Measurements from ENCODE around the gene OSR1. TPM values are rescaled to one million over a fixed set of nuclear protein-coding genes. Genes with fewer than 3 reads are reported as not detected.
"Not testable (repeated sequence)": the region's sequence is repeated elsewhere in the genome, so short reads cannot be mapped to it uniquely, and the experiment has no call there.

OSR1 gene
- total RNA-seq, 1 experiment from 2014 or later, result 6.9 TPM

GRCh38 chr2:19312949-19313348 lies 45.5 kb downstream of the OSR1 start:
- H3K9me2 ChIP-seq (ENCODE audit: insufficient read depth), result no peaks in the 10 kb centered on the region
- no peaks in the 10 kb centered on the region for H3K27me3 ChIP-seq (ENCODE audit: insufficient read depth, low read depth)
- H4K20me1 ChIP-seq (ENCODE audit: insufficient read depth), result no peaks in the 10 kb centered on the region
- H2AFZ ChIP-seq, result no peak overlapping the region
- H3K4me1 ChIP-seq (replicated peaks; ENCODE audit: insufficient read depth), result no peaks in the 10 kb centered on the region
- ChIA-PET POLR2A (ENCODE audit: unreplicated experiment) (no interaction called here), CTCF (no interaction called here)
- H3K4me2 ChIP-seq, result no peak overlapping the region
- no peaks in the 10 kb centered on the region for H3F3A ChIP-seq (ENCODE audit: insufficient read depth, low read depth)
- intact Hi-C loops (cut with micrococcal nuclease; ENCODE audit: unreplicated experiment), result no loop called here
- BruUV-seq (replicated peaks), result no TSS peak
- H3K79me2 ChIP-seq (ENCODE audit: low read depth), result no peaks in the 10 kb centered on the region
- H3K4me3 ChIP-seq, result no peak overlapping the region
- no peak overlapping the region for H3K27ac ChIP-seq
- H3K9me3 ChIP-seq (ENCODE audit: insufficient read depth, low read depth), result peaks cover 13% of the 10 kb centered on the region; the same call in 1 of the 2 replicates
- no peak for DNase-seq
- TF ChIP-seq EZH2 (IDR thresholded peaks at IDR 0.05; ENCODE audit: low read depth), result no peak
- TF ChIP-seq CTCF (conservative IDR thresholded peaks at IDR 0.05), result 0 out of 2 replicates have a peak, but pooled peaks have one; percentile 22
- no peaks in the 10 kb centered on the region for H3K36me3 ChIP-seq (ENCODE audit: low read depth)

- H4K20me1 ChIP-seq (ENCODE audit: insufficient read depth); H3K36me3 ChIP-seq (ENCODE audit: low read depth); CTCF ChIA-PET; intact Hi-C loops (cut with micrococcal nuclease; ENCODE audit: unreplicated experiment); H3F3A ChIP-seq (ENCODE audit: insufficient read depth, low read depth); H3K27me3 ChIP-seq (ENCODE audit: insufficient read depth, low read depth); H3K9me2 ChIP-seq (ENCODE audit: insufficient read depth); POLR2A ChIA-PET (ENCODE audit: unreplicated experiment); H3K79me2 ChIP-seq (ENCODE audit: low read depth): not testable (repeated sequence)
- Histone ChIP-seq H2AFZ (peak overlapping the region; percentile 82; the same call in 1 of the 2 replicates), H3K4me3 (peak overlapping the region; percentile 62; the same call in 1 of the 2 replicates), H3K4me2 (peak overlapping the region; percentile 76), H3K4me1 (replicated peaks; ENCODE audit: insufficient read depth) (peaks cover 16% of the 10 kb centered on the region), H3K27ac (peak overlapping the region; percentile 54; the same call in 1 of the 2 replicates), H3K9me3 (ENCODE audit: insufficient read depth, low read depth) (peaks cover 16% of the 10 kb centered on the region; the same call in 1 of the 2 replicates)
- DNase-seq, result peak in 1 of 2 experiments; percentile 34
- BruUV-seq (replicated peaks), result TSS peak; percentile 47
These were observed 52.4 kb downstream of the OSR1 start for GRCh38 chr2:19306065-19306464.

GRCh38 chr2:19305400-19306055 lies 52.9 kb downstream of the OSR1 start:
- BruUV-seq (replicated peaks); CTCF ChIA-PET; intact Hi-C loops (cut with micrococcal nuclease; ENCODE audit: unreplicated experiment); H3K27me3 ChIP-seq (ENCODE audit: insufficient read depth, low read depth); H3K79me2 ChIP-seq (ENCODE audit: low read depth); H3K36me3 ChIP-seq (ENCODE audit: low read depth); POLR2A ChIA-PET (ENCODE audit: unreplicated experiment); H3F3A ChIP-seq (ENCODE audit: insufficient read depth, low read depth); H3K9me2 ChIP-seq (ENCODE audit: insufficient read depth); H4K20me1 ChIP-seq (ENCODE audit: insufficient read depth): not testable (repeated sequence)
- Histone ChIP-seq H3K4me3 (peak overlapping the region; percentile 62), H3K4me1 (replicated peaks; ENCODE audit: insufficient read depth) (peaks cover 16% of the 10 kb centered on the region), H3K4me2 (peak overlapping the region; percentile 76), H2AFZ (peak overlapping the region; percentile 82), H3K27ac (peak overlapping the region; percentile 54), H3K9me3 (ENCODE audit: insufficient read depth, low read depth) (peaks cover 16% of the 10 kb centered on the region; the same call in 1 of the 2 replicates)
- peak; percentile 1 to 51 for DNase-seq

GRCh38 chr2:19301706-19302105 lies 56.7 kb downstream of the OSR1 start:
- Histone ChIP-seq H3K9me2 (ENCODE audit: insufficient read depth) (0 out of 2 replicates have a peak, but pooled peaks cover 4% of the 10 kb centered on the region), H4K20me1 (ENCODE audit: insufficient read depth) (no peaks in the 10 kb centered on the region), H3K4me2 (no peak overlapping the region), H3K36me3 (ENCODE audit: low read depth) (peaks cover 7% of the 10 kb centered on the region), H3K4me3 (no peak overlapping the region), H2AFZ (no peak overlapping the region), H3K27ac (no peak overlapping the region), H3K4me1 (replicated peaks; ENCODE audit: insufficient read depth) (peaks cover 16% of the 10 kb centered on the region), H3K9me3 (ENCODE audit: insufficient read depth, low read depth) (peaks cover 14% of the 10 kb centered on the region; the same call in 1 of the 2 replicates), H3K27me3 (ENCODE audit: insufficient read depth, low read depth) (no peaks in the 10 kb centered on the region), H3F3A (ENCODE audit: insufficient read depth, low read depth) (peaks cover 10% of the 10 kb centered on the region; the same call in 1 of the 2 replicates), H3K79me2 (ENCODE audit: low read depth) (no peaks in the 10 kb centered on the region)
- intact Hi-C loops (cut with micrococcal nuclease; ENCODE audit: unreplicated experiment), result no loop called here
- POLR2A ChIA-PET (ENCODE audit: unreplicated experiment), result interaction anchor here (0.6 to 0.7 kb wide), 3 partner anchors 25 to 558 kb away, joined by 3 to 7 read pairs (median 4); no protein-coding TSS in a partner anchor
- no peak for TF ChIP-seq EZH2 (IDR thresholded peaks at IDR 0.05; ENCODE audit: low read depth)
- no peak for TF ChIP-seq CTCF (conservative IDR thresholded peaks at IDR 0.05)
- CTCF ChIA-PET, result interaction anchor here (0.7 kb wide), 1 partner anchor 26 kb away, joined by 4 read pairs; no protein-coding TSS in a partner anchor
- no peak for DNase-seq
- BruUV-seq (replicated peaks), result no TSS peak

Small RNA genes within 50 kb of the gene (microRNA-seq; reads per million reads assigned to microRNA genes)
- gene MIR4757 (ENCODE audit: borderline number of aligned reads, borderline replicate concordance), result not detected
